ENCODE data around the gene LANCL3. TPM values are rescaled to one million over a fixed set of nuclear protein-coding genes. Genes with fewer than 3 reads are reported as not detected.

LANCL3 gene
- total and polyA plus RNA-seq, 2 donors (not counting 1 experiment from before 2014, with no cell fraction given) = 0.04 to 0.12 TPM

- Mint-ChIP-seq H3K27ac (no peak overlapping the region), H3K4me1 (no peaks in the 10 kb centered on the region), H3K4me3 (no peak overlapping the region), H3K9me3 (ENCODE audit: insufficient read depth) (no peaks in the 10 kb centered on the region), H3K27me3 (peaks cover 18% of the 10 kb centered on the region)
- no peaks in the 10 kb centered on the region for H3K36me3 ChIP-seq (replicated peaks in 1 of 2; ENCODE audit: control extremely low read depth in 1 of 2, control insufficient read depth in 1 of 2, extremely low read depth in 1 of 2, insufficient read depth in 2 of 2, low read length in 1 of 2)
- POLR2A ChIA-PET = no interaction called here
- DNase-seq (no peak), ATAC-seq (ENCODE audit: low read depth) (no peak)
- H2AFZ ChIP-seq (ENCODE audit: insufficient read depth, low read depth, low read length, poor library complexity, severe bottlenecking) = no peak overlapping the region
- intact Hi-C loops (cut with micrococcal nuclease) = no loop called here
- H3K9ac ChIP-seq (ENCODE audit: low read length) = no peak overlapping the region
- H3K27me3 ChIP-seq (replicated peaks in 1 of 4; ENCODE audit: control extremely low read depth in 1 of 4, control insufficient read depth in 3 of 4, insufficient read depth in 4 of 4, low read length in 3 of 4) = no peaks in the 10 kb centered on the region
- CTCF ChIA-PET = no interaction called here
- no peak overlapping the region for H3K27ac ChIP-seq (ENCODE audit: low read length in 2 of 2)
- H3K4me2 ChIP-seq (replicated peaks; ENCODE audit: low read depth, low read length, poor library complexity, severe bottlenecking) = no peak overlapping the region
- H4K20me1 ChIP-seq (ENCODE audit: control insufficient read depth, insufficient read depth, low read length, poor library complexity, severe bottlenecking) = no peaks in the 10 kb centered on the region
- no peaks in the 10 kb centered on the region for H3K9me3 ChIP-seq (ENCODE audit: control extremely low read depth in 1 of 3, control insufficient read depth in 2 of 3, insufficient read depth in 1 of 3, low read length in 2 of 3)
- H3K4me3 ChIP-seq (ENCODE audit: control extremely low read depth in 1 of 5, extremely low read depth in 1 of 5, insufficient read depth in 1 of 5, low read depth in 2 of 5, low read length in 4 of 5) = no peak overlapping the region
- no peaks in the 10 kb centered on the region for H3K4me1 ChIP-seq (ENCODE audit: control insufficient read depth in 2 of 2, insufficient read depth in 2 of 2, low read length in 2 of 2)
- no peaks in the 10 kb centered on the region for H3K79me2 ChIP-seq (ENCODE audit: control insufficient read depth, insufficient read depth, low read length)
- TF ChIP-seq CTCF (IDR thresholded peaks at IDR 0.05) (no peak), EZH2 (IDR thresholded peaks at IDR 0.05; ENCODE audit: borderline replicate concordance, insufficient read depth, low read depth, low read length, poor library complexity, severe bottlenecking) (no peak)
- WGBS (ENCODE audit: insufficient coverage) = no CpG with 5 or more reads among the region's 2 CpGs
Measured at GRCh38 chrX:37607243-37607642, 35.8 kb downstream of the LANCL3 start.

GRCh38 chrX:37608156-37608555 is 36.7 kb downstream of the LANCL3 start:
- ChIA-PET POLR2A (no interaction called here), CTCF (no interaction called here)
- ATAC-seq (ENCODE audit: low read depth) (no peak), DNase-seq (no peak)
- H3K27ac ChIP-seq (ENCODE audit: low read length in 2 of 2) = no peak overlapping the region
- H3K27me3 ChIP-seq (replicated peaks in 1 of 4; ENCODE audit: control extremely low read depth in 1 of 4, control insufficient read depth in 3 of 4, insufficient read depth in 4 of 4, low read length in 3 of 4) = no peaks in the 10 kb centered on the region
- no peak overlapping the region for H3K4me3 ChIP-seq (ENCODE audit: control extremely low read depth in 1 of 5, extremely low read depth in 1 of 5, insufficient read depth in 1 of 5, low read depth in 2 of 5, low read length in 4 of 5)
- 86% methylated on average over 1 of the region's 2 CpGs for WGBS (ENCODE audit: insufficient coverage)
- no peaks in the 10 kb centered on the region for H3K36me3 ChIP-seq (replicated peaks in 1 of 2; ENCODE audit: control extremely low read depth in 1 of 2, control insufficient read depth in 1 of 2, extremely low read depth in 1 of 2, insufficient read depth in 2 of 2, low read length in 1 of 2)
- no peaks in the 10 kb centered on the region for H3K4me1 ChIP-seq (ENCODE audit: control insufficient read depth in 2 of 2, insufficient read depth in 2 of 2, low read length in 2 of 2)
- intact Hi-C loops (cut with micrococcal nuclease) = no loop called here
- H3K27ac Mint-ChIP-seq = no peak overlapping the region
- H3K4me3 Mint-ChIP-seq = no peak overlapping the region
- H3K4me2 ChIP-seq (replicated peaks; ENCODE audit: low read depth, low read length, poor library complexity, severe bottlenecking) = no peak overlapping the region
- H3K9me3 Mint-ChIP-seq (ENCODE audit: insufficient read depth) = no peaks in the 10 kb centered on the region
- no peaks in the 10 kb centered on the region for H3K9me3 ChIP-seq (ENCODE audit: control extremely low read depth in 1 of 3, control insufficient read depth in 2 of 3, insufficient read depth in 1 of 3, low read length in 2 of 3)
- no peak overlapping the region for H2AFZ ChIP-seq (ENCODE audit: insufficient read depth, low read depth, low read length, poor library complexity, severe bottlenecking)
- H4K20me1 ChIP-seq (ENCODE audit: control insufficient read depth, insufficient read depth, low read length, poor library complexity, severe bottlenecking) = no peaks in the 10 kb centered on the region
- H3K9ac ChIP-seq (ENCODE audit: low read length) = no peak overlapping the region
- no peaks in the 10 kb centered on the region for H3K4me1 Mint-ChIP-seq
- peaks cover 18% of the 10 kb centered on the region for H3K27me3 Mint-ChIP-seq
- no peaks in the 10 kb centered on the region for H3K79me2 ChIP-seq (ENCODE audit: control insufficient read depth, insufficient read depth, low read length)
- TF ChIP-seq EZH2 (IDR thresholded peaks at IDR 0.05; ENCODE audit: borderline replicate concordance, insufficient read depth, low read depth, low read length, poor library complexity, severe bottlenecking) (no peak), CTCF (IDR thresholded peaks at IDR 0.05) (no peak)

Data from B cell (primary cell).